NCI-H774 (cell line): Measurements from ENCODE around the gene KCNC1.

Experiments
- DNase-seq: peaks from one replicate; lab custom pipeline; 2025; lab: John Stamatoyannopoulos, UW

KCNC1 gene

GRCh38 chr11:17716807-17717206 lies 17.8 kb upstream of the KCNC1 start:
- DNase-seq, result no peak

GRCh38 chr11:17718015-17718414 lies 16.6 kb upstream of the KCNC1 start:
- DNase-seq, result no peak

- DNase-seq, result no peak
These were observed 16.0 kb upstream of the KCNC1 start for GRCh38 chr11:17718510-17718962.

GRCh38 chr11:17719028-17719937 lies 15.3 kb upstream of the KCNC1 start, which contains the start of gene MYOD1:
Gene MYOD1, plus strand, starts transcription at chr11:17719571. Its CDS starts 212 bp downstream, at chr11:17719783.
- no peak for DNase-seq

GRCh38 chr11:17719938-17720795 lies 14.4 kb upstream of the KCNC1 start:
- DNase-seq, result no peak

GRCh38 chr11:17720796-17721171 lies 13.8 kb upstream of the KCNC1 start:
- DNase-seq, result no peak

- DNase-seq, result no peak
These were observed 13.2 kb upstream of the KCNC1 start for GRCh38 chr11:17721242-17721999.

GRCh38 chr11:17722000-17722643 lies 12.5 kb upstream of the KCNC1 start:
- DNase-seq, result peak; percentile 15

GRCh38 chr11:17724020-17724908 lies 10.3 kb upstream of the KCNC1 start:
- DNase-seq, result no peak

GRCh38 chr11:17725174-17725573 lies 9.4 kb upstream of the KCNC1 start:
- no peak for DNase-seq

GRCh38 chr11:17730137-17730536 lies 4.4 kb upstream of the KCNC1 start:
- DNase-seq, result no peak

- peak; percentile 93 for DNase-seq
These were observed 3.7 kb upstream of the KCNC1 start for GRCh38 chr11:17730608-17731462.

GRCh38 chr11:17733261-17733660 lies 1.3 kb upstream of the KCNC1 start:
- no peak for DNase-seq

GRCh38 chr11:17734986-17735817 lies 621 bp downstream of the KCNC1 start:
- peak; percentile 23 for DNase-seq

GRCh38 chr11:17735818-17736578 lies 1.4 kb downstream of the KCNC1 start:
- no peak for DNase-seq

- no peak for DNase-seq
These were observed 2.0 kb downstream of the KCNC1 start for GRCh38 chr11:17736579-17736893.

- no peak for DNase-seq
These were observed 2.6 kb downstream of the KCNC1 start for GRCh38 chr11:17736930-17737817.
